CD4-positive, alpha-beta T cell treated with Interleukin-2 at 100 ng/mL for 4 hours (primary cell): ENCODE data around the gene C11orf86.
A peak's percentile ranks its signal among the peaks of the same experiment; 100 is the strongest.
"Not testable (repeated sequence)": the region's sequence is repeated elsewhere in the genome, so short reads cannot be mapped to it uniquely, and the experiment has no call there.

Experiments used
- DNase-seq: peaks from one replicate; pipeline ENCODE4 v3.0.0-alpha.2; 2020; ENCODE audit warnings: low spot score

C11orf86 gene

DNA sequence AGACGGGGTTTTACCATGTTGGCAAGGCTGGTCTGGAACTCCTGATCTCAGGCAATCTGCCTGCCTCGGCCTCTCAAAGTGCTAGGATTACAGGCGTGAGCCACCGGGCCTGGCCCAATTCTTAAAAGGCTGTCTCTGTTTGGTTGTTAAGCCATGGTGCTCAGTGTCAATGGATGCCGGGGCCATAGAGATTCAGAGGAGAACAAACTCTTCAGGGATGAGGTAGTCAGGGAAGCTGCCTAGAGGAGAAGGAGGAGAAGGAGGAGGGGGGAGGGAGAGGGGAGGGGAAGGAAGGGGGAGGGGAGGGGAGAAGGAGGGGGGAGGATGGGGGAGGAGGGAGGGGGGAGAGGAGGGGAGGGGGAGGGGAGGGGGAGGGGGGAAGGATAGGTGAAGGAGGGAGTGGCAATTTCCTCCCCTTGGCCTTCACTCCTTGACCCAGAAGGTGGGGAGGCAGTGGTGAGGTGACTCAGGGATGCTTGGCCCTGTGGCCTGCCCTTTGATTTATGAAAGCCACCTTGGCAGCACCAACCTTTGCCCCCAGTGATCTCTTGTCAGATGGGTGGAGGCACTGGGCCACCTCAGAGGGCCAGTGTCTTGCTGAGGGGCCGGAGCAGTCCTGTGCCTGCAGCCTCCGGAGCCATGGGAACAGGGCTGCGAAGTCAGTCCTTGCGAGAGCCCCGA, at the start of gene C11orf86:
Gene C11orf86, plus strand, starts transcription at position 581 of the 681 bp plus-strand sequence. Its CDS starts 59 bp downstream, at position 640.
- no peak for DNase-seq

GRCh38 chr11:66929753-66930152, 45.4 kb upstream of the C11orf86 start:
- no peak for DNase-seq

GRCh38 chr11:66932543-66932942, 42.6 kb upstream of the C11orf86 start:
- no peak for DNase-seq

DNA sequence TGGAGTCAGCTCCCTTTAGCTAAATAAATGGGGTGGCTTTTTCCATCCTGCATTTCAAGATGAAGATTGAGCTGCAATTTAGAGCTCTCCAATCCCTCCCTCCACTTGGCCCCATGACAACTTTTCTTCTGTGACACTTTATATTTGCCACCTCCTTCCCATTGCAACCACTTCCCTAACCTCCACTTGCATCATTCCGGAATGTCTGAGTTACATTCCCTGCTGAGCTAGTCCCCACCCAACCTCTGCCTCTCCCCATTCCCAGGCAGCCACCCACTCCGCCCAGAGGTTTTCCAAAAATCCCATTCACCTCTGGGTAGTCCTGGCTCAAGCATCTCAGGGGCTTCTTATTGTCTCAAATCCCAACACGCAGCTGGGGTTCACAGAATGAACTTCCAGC, 41.6 kb upstream of the C11orf86 start:
- no peak for DNase-seq

- no peak for DNase-seq
These were observed 39.9 kb upstream of the C11orf86 start for GRCh38 chr11:66934950-66935779.

DNA sequence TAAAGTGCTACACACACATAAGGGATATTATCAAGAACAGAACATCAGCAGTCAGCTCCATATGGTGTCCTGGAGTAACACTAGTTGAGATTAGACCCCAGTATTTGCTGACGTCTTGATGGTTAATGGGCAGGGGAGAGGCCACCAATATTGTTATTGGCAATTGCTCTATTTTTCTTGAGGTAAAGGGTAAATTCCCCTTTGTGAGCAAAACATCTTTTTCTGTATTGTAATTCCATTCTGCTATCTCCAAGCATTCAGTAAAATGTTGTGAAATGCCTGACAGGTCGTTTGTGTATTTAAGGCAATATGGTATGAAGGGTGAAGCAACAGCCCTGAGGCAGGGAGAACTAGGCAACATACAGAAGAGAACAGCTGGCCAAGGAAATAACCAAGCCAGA, 38.8 kb upstream of the C11orf86 start:
- no peak for DNase-seq

- no peak for DNase-seq
These were observed 37.8 kb upstream of the C11orf86 start for GRCh38 chr11:66937193-66937733.

- no peak for DNase-seq
These were observed 36.4 kb upstream of the C11orf86 start for GRCh38 chr11:66938582-66939135.

- DNase-seq: no peak
These were observed 25.0 kb upstream of the C11orf86 start for GRCh38 chr11:66950112-66950535.

DNA sequence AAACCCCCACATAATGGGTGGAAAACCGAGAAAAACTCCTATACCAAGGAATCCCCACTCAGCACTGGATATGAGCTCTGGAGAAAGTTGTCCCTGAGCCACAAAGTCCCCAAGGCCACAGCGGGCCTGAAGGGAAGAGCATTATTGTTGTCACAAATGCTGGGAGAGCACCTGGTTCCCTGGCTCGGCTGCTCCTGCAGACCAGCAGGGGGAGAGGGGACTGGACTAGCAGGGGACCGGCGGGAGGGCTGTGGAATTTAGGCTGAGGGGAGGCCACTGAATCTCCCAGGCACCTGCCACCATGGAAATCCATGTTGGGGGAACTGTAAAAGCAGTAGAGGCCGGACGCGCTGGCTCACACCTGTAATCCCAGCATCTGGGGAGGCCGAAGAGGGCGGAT, 24.0 kb upstream of the C11orf86 start:
- no peak for DNase-seq

DNA sequence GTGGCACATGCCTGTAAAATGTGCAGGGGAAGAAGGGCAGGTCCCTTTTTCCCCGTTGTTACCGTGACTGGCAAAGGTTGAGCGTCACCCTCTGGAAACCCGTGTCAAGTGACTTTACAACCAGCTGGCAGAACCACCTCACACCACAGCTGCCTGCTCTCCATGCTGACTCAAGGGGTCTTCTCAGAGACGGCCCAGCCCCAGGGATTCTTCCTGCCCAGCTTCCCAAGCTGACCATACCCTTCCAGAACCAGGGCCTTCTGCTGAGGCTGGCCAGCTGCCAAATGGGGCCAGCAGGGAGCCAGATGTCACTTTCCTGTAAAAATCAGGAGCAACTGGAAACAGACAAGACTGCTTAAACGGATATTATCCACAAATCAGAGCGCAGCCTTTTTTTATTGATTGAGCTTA, 23.2 kb upstream of the C11orf86 start:
- no peak for DNase-seq

DNA sequence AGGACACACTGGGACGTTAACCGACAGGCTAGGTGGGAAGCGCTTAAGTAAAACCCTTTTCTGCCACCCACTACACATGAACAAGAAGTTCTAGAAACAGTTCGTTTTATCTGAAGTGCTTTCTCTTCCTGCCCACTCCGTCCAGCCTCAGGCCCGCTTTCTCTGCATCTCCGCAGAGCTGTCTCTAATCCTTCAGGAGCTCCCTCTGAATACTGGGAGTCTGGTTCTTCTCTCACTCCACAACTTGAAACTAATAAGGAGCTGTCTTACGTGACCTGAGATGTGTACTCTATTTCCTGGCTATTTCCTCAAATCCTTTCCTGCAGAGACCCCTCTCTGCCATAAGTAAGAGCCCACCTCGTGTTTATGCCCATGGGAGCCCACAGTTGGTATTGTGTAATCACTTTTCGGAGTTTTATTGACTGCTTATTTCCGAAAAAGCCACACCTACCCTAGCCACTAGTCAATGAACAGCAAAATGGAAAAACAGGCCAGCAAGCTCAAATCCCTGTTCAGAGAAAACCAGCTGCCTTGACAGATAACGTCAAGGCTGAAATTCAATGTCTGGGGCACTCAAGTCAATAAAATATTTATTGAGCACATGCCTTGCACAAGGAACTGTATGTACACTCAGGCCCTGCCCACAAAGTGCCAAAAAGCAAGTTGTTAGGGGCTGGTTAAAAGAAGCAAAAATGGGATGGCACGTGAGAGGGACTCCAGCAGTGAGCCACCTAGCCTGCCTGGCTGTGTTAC, 21.8 kb upstream of the C11orf86 start:
- no peak for DNase-seq

DNA sequence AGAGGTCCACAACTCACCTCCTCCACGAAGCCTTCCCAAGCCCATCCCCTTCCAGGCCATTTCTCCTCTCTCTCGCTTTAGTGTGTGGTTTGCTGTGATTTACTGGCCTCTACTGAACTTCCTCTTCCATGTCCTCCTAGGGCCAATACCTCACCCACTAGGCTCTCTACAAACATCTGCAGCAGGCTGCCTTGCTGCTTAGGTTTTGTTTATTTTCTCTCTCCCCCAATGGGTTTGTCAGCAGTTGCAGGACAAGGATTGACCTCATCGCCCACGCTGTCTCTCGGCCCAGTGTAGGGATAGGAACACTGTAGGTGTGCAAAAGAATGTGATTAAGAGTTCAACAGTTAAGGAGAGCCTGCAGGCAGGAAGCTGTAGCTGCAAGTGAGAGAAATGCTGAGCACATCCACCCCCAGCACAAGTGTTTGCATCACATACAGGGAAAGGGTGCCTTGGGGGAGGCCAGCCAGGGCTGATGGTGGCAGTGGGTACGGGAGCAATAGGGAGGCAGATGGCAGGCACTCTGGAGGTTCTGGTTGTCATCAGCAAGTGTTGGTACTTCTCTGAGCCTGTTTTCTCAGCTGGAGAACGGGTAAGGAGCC, 18.3 kb upstream of the C11orf86 start:
- DNase-seq: no peak

GRCh38 chr11:66957971-66958231, 17.2 kb upstream of the C11orf86 start:
- DNase-seq: no peak

DNA sequence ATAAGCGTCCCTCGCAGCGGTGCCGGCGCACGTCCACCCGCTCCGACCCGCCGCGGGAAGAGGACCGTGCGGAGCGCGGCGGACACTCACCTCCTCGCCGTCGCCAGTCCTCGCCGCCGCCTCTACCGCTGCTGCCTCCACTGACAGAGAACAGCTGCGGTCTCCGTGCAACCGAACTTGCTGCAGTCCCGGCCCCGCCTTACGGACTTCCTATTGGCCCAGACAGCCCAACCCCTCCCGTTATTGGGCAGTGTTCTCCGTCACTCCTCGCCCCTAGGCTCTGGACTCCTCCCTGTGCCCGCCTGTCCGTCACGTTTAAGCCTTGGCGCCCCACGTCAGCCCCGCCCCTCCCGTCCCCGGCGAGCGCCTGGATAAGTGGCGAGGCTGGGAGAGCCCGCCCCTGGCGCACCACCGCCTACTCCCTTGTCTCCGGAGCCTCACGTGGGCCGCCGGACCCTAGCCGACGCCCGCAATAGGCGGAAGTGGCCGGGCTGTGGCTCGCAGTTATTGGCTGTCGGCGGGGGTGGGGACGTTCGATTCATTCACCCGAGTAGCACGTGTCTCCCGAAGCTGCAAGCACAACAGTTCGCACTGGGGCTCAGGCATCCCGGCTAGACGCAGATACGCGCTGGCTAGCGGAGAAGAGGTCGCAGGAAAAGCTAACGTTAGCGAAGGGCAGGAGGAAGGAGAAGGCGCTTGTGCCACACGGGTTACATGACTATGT, 16.7 kb upstream of the C11orf86 start, which contains the start of gene PC:
Gene PC, minus strand, starts transcription at position 152 of the 724 bp plus-strand sequence. CDS start 86,224 bp downstream, outside the sequence.
- peak; percentile 99 for DNase-seq

DNA sequence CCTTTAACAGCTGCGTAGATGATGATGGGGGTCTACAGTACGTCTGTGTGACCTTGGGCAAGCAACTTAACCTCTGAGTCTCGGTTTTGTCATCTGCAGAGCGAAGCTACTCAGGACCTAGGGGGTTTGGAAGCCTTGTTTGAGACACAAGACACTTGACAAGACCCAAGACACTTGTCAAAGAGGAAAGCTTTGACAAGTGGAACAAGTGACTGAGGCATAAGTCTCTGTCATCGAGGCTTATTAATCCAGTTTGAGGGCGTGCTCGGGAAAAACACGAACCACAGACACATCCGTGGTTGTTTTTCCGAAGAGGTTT, 16.2 kb upstream of the C11orf86 start:
- no peak for DNase-seq

DNA sequence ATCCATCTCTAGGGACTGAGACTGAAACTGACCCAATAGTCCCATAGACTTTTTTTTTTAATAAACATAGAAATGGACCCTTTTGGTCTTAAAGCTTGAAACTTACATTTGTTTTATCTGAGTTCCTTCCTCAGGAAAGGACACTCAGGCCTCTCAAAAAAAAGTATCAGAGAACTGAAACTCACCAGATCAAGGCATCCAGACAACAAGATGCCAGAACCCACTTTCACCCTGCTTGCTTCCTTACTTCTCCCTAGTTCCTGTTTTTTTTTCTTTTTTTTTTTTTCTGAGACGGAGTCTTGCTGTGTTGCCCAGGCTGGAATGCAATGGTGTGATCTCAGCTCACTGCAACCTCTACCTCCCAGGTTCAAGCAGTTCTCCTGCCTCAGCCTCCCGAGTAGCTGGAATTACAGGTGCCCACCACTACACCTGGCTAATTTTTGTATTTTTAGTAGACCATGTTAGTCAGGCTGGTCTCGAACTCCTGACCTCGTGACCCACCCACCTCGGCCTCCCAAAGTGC, 13.4 kb upstream of the C11orf86 start:
- DNase-seq: not testable (repeated sequence)

- no peak for DNase-seq
These were observed 12.9 kb upstream of the C11orf86 start for GRCh38 chr11:66962247-66962646.

DNA sequence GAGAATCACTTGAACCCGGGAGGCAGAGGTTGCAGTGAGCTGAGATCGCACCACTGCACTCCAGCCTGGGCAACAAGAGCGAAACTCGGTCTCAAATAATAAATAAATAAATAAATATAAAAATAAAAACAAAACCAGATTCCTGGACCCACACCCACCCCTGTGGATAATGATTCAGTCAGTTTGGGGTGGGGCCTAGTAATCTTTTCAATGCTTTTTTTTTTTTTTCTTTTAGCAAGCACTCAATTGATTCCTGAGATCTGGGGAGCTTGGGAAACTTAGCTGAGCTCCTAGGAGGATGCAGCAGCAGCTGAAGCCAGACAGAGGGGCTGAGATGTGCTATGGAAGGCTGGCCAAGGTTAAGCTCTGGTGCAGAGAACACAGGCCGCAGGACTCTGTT, 12.3 kb upstream of the C11orf86 start:
- no peak for DNase-seq

DNA sequence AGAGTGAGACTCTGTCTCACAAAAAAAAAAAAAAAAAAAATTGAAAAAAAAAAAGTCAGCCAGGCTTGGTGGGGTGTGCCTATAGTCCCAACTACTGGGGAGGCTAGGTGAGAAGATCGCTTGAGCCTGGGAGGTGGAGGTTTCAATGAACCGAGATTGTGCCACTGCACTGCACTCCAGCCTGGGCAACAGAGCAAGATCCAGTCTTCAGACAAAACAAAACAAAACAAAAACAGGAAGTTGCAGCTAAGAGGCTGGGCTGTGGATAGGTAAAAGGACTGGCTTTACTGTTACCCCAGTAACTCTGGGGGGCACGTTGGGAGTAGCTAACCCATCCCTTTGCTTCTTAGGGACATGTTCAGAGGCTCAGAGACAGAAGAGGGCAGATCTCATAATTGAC, 10.6 kb upstream of the C11orf86 start:
- no peak for DNase-seq

GRCh38 chr11:66966351-66966750, 8.8 kb upstream of the C11orf86 start:
- no peak for DNase-seq
